Neural progenitor cell (in vitro differentiated cells): Measurements from ENCODE around the gene PKHD1. TPM values are rescaled to one million over a fixed set of nuclear protein-coding genes. Genes with fewer than 3 reads are reported as not detected.

Experiments used
- DNase-seq: peaks from one replicate; pipeline ENCODE4 v3.0.0-alpha.2; 2016; ENCODE audit warnings: low spot score
- H2AFZ ChIP-seq: fragments of 200-600 bp; sonication (generic); replicated peaks from 2 replicates; pipeline ENCODE4 v1.6.1; 2016; ENCODE audit warnings: antibody characterized with exemption
- H3F3A ChIP-seq: fragments of 200-600 bp; sonication (generic); 2 replicates; pipeline ENCODE4 v1.6.1; 2016; ENCODE audit warnings: antibody characterized with exemption, low read depth
- H3K27ac ChIP-seq: fragments of 200-600 bp; sonication (generic); 2 replicates; pipeline ENCODE4 v1.5.1; 2016; ENCODE audit warnings: mild to moderate bottlenecking
- H3K27me3 ChIP-seq: fragments of 200-600 bp; sonication (generic); 2 replicates; pipeline ENCODE4 v1.6.1; 2016; ENCODE audit warnings: mild to moderate bottlenecking, moderate library complexity
- H3K36me3 ChIP-seq: fragments of 200-600 bp; sonication (generic); 2 replicates; pipeline ENCODE4 v1.5.1; 2016
- H3K4me1 ChIP-seq: fragments of 200-600 bp; sonication (generic); 2 replicates; pipeline ENCODE4 v1.6.1; 2016; ENCODE audit warnings: mixed run types
- H3K4me2 ChIP-seq: fragments of 200-600 bp; sonication (generic); 2 replicates; pipeline ENCODE4 v1.6.1; 2016
- H3K4me3 ChIP-seq: fragments of 200-600 bp; sonication (generic); 2 replicates; pipeline ENCODE4 v1.5.1; 2016
- H3K79me2 ChIP-seq: fragments of 200-600 bp; sonication (generic); 2 replicates; pipeline ENCODE4 v1.6.1; 2016; ENCODE audit warnings: low read depth
- H3K9ac ChIP-seq: fragments of 200-600 bp; sonication (generic); 2 replicates; pipeline ENCODE4 v1.6.1; 2016
- H3K9me3 ChIP-seq: fragments of 200-600 bp; sonication (generic); 2 replicates; pipeline ENCODE4 v1.5.1; 2016; ENCODE audit warnings: low read depth
- H4K20me1 ChIP-seq: fragments of 200-600 bp; sonication (generic); 2 replicates; pipeline ENCODE4 v1.6.1; 2016; ENCODE audit warnings: low read depth
- H3K27ac Mint-ChIP-seq: 3 replicates; pipeline ENCODE4 v1.8.0; 2021; ENCODE audit warnings: mixed read lengths
- H3K27me3 Mint-ChIP-seq: 2 replicates; pipeline ENCODE4 v1.8.0; 2022; ENCODE audit warnings: low read depth, mild to moderate bottlenecking, inconsistent platforms, moderate library complexity, mixed read lengths; ENCODE audit not compliant: insufficient read depth
- H3K36me3 Mint-ChIP-seq: 3 replicates; pipeline ENCODE4 v1.8.0; 2021; ENCODE audit warnings: mixed read lengths
- H3K4me1 Mint-ChIP-seq: 3 replicates; pipeline ENCODE4 v1.8.0; 2021; ENCODE audit warnings: mixed read lengths
- H3K4me3 Mint-ChIP-seq: 3 replicates; pipeline ENCODE4 v1.8.0; 2021; ENCODE audit warnings: mild to moderate bottlenecking, moderate library complexity, mixed read lengths
- H3K9me3 Mint-ChIP-seq: 3 replicates; pipeline ENCODE4 v1.8.0; 2020; ENCODE audit warnings: mixed read lengths
- EZH2 ChIP-seq: fragments of 200-600 bp; sonication (generic); IDR thresholded peaks from 2 replicates; pipeline ENCODE4 v1.6.1; 2017; ENCODE audit warnings: antibody characterized with exemption, mild to moderate bottlenecking, moderate library complexity
- EZH2phosphoT487 ChIP-seq: fragments of 200-600 bp; sonication (generic); IDR thresholded peaks from 2 replicates; pipeline ENCODE4 v1.6.1; 2017; ENCODE audit warnings: antibody characterized with exemption
- total RNA-seq: library from RNA; depleted of rRNA; stranded (reverse); fragments of >200 nt; gene quantifications from 2 replicates; pipeline ENCODE4 v1.2.3, GENCODE V29; 2015; ENCODE audit warnings: low replicate concordance
- TF ChIP-seq, protein P1 (sequence below): fragments of 200-600 bp; sonication (generic); IDR thresholded peaks from 2 replicates; pipeline ENCODE4 v1.5.1; 2017; ENCODE audit warnings: antibody characterized with exemption, mild to moderate bottlenecking

Gene PKHD1
- total RNA-seq, 1 donor from 2014 or later = 0.04 TPM

DNA sequence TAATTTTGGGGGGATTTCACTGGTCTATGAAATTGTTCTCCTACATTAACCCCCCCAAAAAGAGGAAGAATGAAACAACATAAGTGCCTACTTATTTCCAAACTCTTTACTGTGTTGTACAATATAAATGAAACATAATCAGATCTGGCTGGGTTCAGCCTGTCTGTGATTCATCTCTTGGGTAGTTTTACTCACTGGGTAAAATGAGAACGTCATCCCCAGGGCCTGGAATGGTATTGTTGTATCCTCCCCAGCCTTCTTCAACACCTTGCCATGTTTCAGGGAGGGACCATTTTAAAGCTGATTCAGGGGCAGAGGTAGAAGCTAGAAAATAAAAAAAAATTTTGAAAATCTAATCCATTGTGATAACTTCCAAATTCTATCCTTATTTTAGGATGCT is 256.7 kb downstream of the PKHD1 start:
- no peak for DNase-seq

GRCh38 chr6:51827580-51827979 is 259.8 kb downstream of the PKHD1 start:
- Histone ChIP-seq H3K4me2 (no peak overlapping the region), H3K79me2 (no peaks in the 10 kb centered on the region), H2AFZ (no peak overlapping the region), H3K36me3 (no peaks in the 10 kb centered on the region), H3K9me3 (no peaks in the 10 kb centered on the region), H3K27me3 (no peaks in the 10 kb centered on the region), H3K27ac (no peak overlapping the region), H3K4me3 (no peak overlapping the region), H3K9ac (no peak overlapping the region), H3K4me1 (peaks cover 7% of the 10 kb centered on the region), H4K20me1 (no peaks in the 10 kb centered on the region), H3F3A (no peaks in the 10 kb centered on the region)
- DNase-seq = no peak
- Mint-ChIP-seq H3K27me3 (peaks cover 6% of the 10 kb centered on the region), H3K27ac (no peak overlapping the region), H3K9me3 (peaks cover 3% of the 10 kb centered on the region), H3K4me3 (no peak overlapping the region), H3K36me3 (no peaks in the 10 kb centered on the region), H3K4me1 (peaks cover 10% of the 10 kb centered on the region)
- no peak for TF ChIP-seq EZH2
- TF ChIP-seq, protein P1, sequence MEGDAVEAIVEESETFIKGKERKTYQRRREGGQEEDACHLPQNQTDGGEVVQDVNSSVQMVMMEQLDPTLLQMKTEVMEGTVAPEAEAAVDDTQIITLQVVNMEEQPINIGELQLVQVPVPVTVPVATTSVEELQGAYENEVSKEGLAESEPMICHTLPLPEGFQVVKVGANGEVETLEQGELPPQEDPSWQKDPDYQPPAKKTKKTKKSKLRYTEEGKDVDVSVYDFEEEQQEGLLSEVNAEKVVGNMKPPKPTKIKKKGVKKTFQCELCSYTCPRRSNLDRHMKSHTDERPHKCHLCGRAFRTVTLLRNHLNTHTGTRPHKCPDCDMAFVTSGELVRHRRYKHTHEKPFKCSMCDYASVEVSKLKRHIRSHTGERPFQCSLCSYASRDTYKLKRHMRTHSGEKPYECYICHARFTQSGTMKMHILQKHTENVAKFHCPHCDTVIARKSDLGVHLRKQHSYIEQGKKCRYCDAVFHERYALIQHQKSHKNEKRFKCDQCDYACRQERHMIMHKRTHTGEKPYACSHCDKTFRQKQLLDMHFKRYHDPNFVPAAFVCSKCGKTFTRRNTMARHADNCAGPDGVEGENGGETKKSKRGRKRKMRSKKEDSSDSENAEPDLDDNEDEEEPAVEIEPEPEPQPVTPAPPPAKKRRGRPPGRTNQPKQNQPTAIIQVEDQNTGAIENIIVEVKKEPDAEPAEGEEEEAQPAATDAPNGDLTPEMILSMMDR = no peak
- no peak for TF ChIP-seq EZH2phosphoT487

More for the DNA sequence above, 256.7 kb downstream of the PKHD1 start:
- Histone ChIP-seq H3K9ac (no peak overlapping the region), H3K27me3 (no peaks in the 10 kb centered on the region), H3K79me2 (no peaks in the 10 kb centered on the region), H3K36me3 (no peaks in the 10 kb centered on the region), H3F3A (no peaks in the 10 kb centered on the region), H3K9me3 (no peaks in the 10 kb centered on the region), H4K20me1 (no peaks in the 10 kb centered on the region), H3K4me3 (no peak overlapping the region), H3K4me1 (peaks cover 7% of the 10 kb centered on the region), H2AFZ (no peak overlapping the region), H3K27ac (no peak overlapping the region), H3K4me2 (no peak overlapping the region)
- no peak for TF ChIP-seq EZH2
- TF ChIP-seq EZH2phosphoT487 = no peak
- TF ChIP-seq, protein P1 = no peak
- H3K4me1 Mint-ChIP-seq = peaks cover 10% of the 10 kb centered on the region
- peaks cover 9% of the 10 kb centered on the region for H3K27me3 Mint-ChIP-seq
- no peak overlapping the region for H3K4me3 Mint-ChIP-seq
- no peaks in the 10 kb centered on the region for H3K36me3 Mint-ChIP-seq
- no peak overlapping the region for H3K27ac Mint-ChIP-seq
- peaks cover 3% of the 10 kb centered on the region for H3K9me3 Mint-ChIP-seq

DNA sequence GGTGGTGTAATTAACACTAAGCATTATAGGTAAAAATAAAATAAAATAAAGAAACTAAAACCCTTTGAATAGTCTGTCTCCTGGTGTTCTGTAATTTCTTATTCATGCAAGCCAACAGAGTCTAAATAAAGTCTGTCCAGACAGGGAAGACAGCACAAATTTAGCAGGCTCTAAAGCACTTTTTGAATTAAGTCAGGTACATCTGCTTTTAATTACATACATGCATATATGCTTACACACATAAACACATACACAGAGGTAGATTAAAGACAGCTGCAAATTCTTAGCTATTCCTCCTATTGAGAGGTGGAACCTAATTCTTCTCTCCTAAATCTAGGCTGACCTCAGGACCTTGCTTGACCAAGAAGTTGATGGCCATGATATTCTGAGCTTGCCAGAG is 262.5 kb downstream of the PKHD1 start:
- H2AFZ ChIP-seq = no peak overlapping the region
- no peaks in the 10 kb centered on the region for H3K36me3 Mint-ChIP-seq
- H3K27ac Mint-ChIP-seq = no peak overlapping the region
- H3K4me1 Mint-ChIP-seq = peaks cover 10% of the 10 kb centered on the region
- peaks cover 3% of the 10 kb centered on the region for H3K27me3 Mint-ChIP-seq
- no peak for TF ChIP-seq EZH2
- no peak for TF ChIP-seq EZH2phosphoT487
- TF ChIP-seq, protein P1 = no peak
- peaks cover 7% of the 10 kb centered on the region for H3K4me1 ChIP-seq
- no peak for DNase-seq
- H3K27me3 ChIP-seq = no peaks in the 10 kb centered on the region
- H3K9me3 Mint-ChIP-seq = peaks cover 3% of the 10 kb centered on the region
- H3K4me3 Mint-ChIP-seq = no peak overlapping the region
- H3F3A ChIP-seq = no peaks in the 10 kb centered on the region
- H3K4me2 ChIP-seq = no peak overlapping the region
- no peaks in the 10 kb centered on the region for H4K20me1 ChIP-seq
- H3K9ac ChIP-seq = no peak overlapping the region
- H3K36me3 ChIP-seq = no peaks in the 10 kb centered on the region
- H3K4me3 ChIP-seq = no peak overlapping the region
- no peaks in the 10 kb centered on the region for H3K9me3 ChIP-seq
- no peak overlapping the region for H3K27ac ChIP-seq
- H3K79me2 ChIP-seq = no peaks in the 10 kb centered on the region
